Stomach (tissue), 4 donors: ENCODE data around the gene SIGLEC10.

ENCODE experiments used
- CTCF ChIP-seq, 7 experiments: fragments of 450-650 bp in 4 of 7; fragments of 200-600 bp in 3 of 7; sonication (generic) in 3 of 7; IDR thresholded peaks; one replicate each; pipeline ENCODE4 v1.5.1; 2016 to 2019; ENCODE audit warnings: antibody characterized with exemption in 7 of 7, control low read depth in 2 of 7, mild to moderate bottlenecking in 1 of 7
- POLR2AphosphoS5 ChIP-seq, 3 donors: sonication (generic); formaldehyde crosslinking; IDR thresholded peaks; one replicate each; pipeline ENCODE4 v1.6.1; 2016; ENCODE audit warnings: antibody characterized with exemption in 3 of 3

DNA sequence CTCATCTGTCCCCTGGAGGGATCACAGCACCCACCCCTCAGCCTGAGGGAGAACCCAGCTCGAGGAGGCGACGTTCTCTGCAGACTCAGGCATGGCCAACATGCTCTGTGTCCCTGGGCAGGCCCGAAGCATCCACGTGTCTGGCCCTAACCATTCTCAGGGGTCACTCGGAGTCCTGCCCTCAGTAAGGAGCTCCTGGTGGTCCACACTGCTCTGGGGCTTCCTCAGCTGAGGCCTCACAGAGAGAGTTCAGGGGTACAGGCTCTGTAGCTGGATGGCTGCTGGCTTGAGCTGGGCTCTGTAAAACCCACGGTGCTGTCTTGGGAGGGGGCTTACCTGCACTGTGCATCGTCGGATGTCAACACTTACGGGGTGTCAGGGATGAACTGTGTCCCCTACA is 45.2 kb upstream of the SIGLEC10 start:
- TF ChIP-seq POLR2AphosphoS5 (IDR thresholded peaks at IDR 0.05) (no peak), CTCF (IDR thresholded peaks at IDR 0.05) (no peak)
